Gastrocnemius medialis (tissue), 4 donors: ENCODE data around the gene THAP11. TPM values are rescaled to one million over a fixed set of nuclear protein-coding genes. Genes with fewer than 3 reads are reported as not detected.

Source experiments
- ATAC-seq, 2 donors: fragments of 150-250 bp; one replicate each; pipeline ENCODE4 v1.9.1; 2016
- DNase-seq, 2 donors: peaks; one replicate each; pipeline ENCODE4 v3.0.0-alpha.2; 2019
- H3K27ac ChIP-seq, 4 donors: fragments of 200-600 bp; sonication (generic); 1 replicate in 1 of 4; 2 replicates in 3 of 4; pipeline ENCODE4 v1.5.1; 2016 to 2018; ENCODE audit warnings: mild to moderate bottlenecking in 2 of 4, moderate library complexity in 1 of 4
- H3K27me3 ChIP-seq, 3 donors: fragments of 200-600 bp; sonication (generic) in 2 of 3; 1 replicate in 1 of 3; 2 replicates in 2 of 3; pipeline versions ENCODE4 v1.5.1 to v1.6.0; 2016 to 2019; ENCODE audit warnings: mild to moderate bottlenecking in 1 of 3, moderate library complexity in 1 of 3
- H3K36me3 ChIP-seq, 2 donors: fragments of 200-600 bp; sonication (generic) in 1 of 2; one replicate each; pipeline ENCODE4 v1.5.1; 2017 to 2018
- H3K4me1 ChIP-seq, 2 donors: fragments of 200-600 bp; sonication (generic) in 1 of 2; one replicate each; pipeline ENCODE4 v1.5.1; 2016 to 2017; ENCODE audit warnings: mild to moderate bottlenecking in 2 of 2
- H3K4me3 ChIP-seq, 4 donors: fragments of 200-600 bp; sonication (generic) in 3 of 4; 1 replicate in 1 of 4; 2 replicates in 3 of 4; pipeline ENCODE4 v1.5.1; 2016 to 2019; ENCODE audit warnings: mild to moderate bottlenecking in 2 of 4
- H3K9me3 ChIP-seq, 3 donors: fragments of 200-600 bp; sonication (generic) in 2 of 3; 1 replicate in 1 of 3; 2 replicates in 2 of 3; pipeline ENCODE4 v1.5.1; 2016 to 2019
- CTCF ChIP-seq, 5 experiments: fragments of 450-650 bp in 3 of 5; fragments of 200-600 bp in 2 of 5; sonication (generic) in 2 of 5; IDR thresholded peaks in 4 of 5; conservative IDR thresholded peaks in 1 of 5; 1 replicate in 4 of 5; 2 replicates in 1 of 5; pipeline ENCODE4 v1.5.1; 2016 to 2019; ENCODE audit warnings: antibody characterized with exemption in 5 of 5, mild to moderate bottlenecking in 3 of 5, moderate library complexity in 3 of 5
- POLR2A ChIP-seq, 2 donors: fragments of 450-650 bp; IDR thresholded peaks; one replicate each; pipeline ENCODE4 v1.6.1; 2017; ENCODE audit warnings: antibody characterized with exemption in 2 of 2, mild to moderate bottlenecking in 2 of 2, moderate library complexity in 2 of 2
- in situ Hi-C, 4 donors: fragments of 200-750 bp; cut with MboI; loops; one replicate each; pipeline versions ENCODE4 v1.15.0 to v1.8.0; 2017; ENCODE audit warnings: low sequenced_read_pairs in 4 of 4
- intact Hi-C: fragments of 100-400 bp; cut with DNase I; formaldehyde crosslinking; loops from one replicate; pipeline ENCODE4 v1.15.1; 2023; ENCODE audit warnings: low total_unique reads
- total RNA-seq, 4 donors: library from RNA; depleted of rRNA; stranded (reverse); fragments of >200 nt; gene quantifications; one replicate each; pipeline versions ENCODE4 v1.1.0 to v1.2.3, GENCODE V29; 2016

Gene THAP11
- total RNA-seq, 4 donors from 2014 or later, result 61.9 to 120 (median 102) TPM

GRCh38 chr16:67883146-67883871 is 41.2 kb downstream of the THAP11 start:
- Histone ChIP-seq H3K27ac (peak overlapping the region; percentile 87 to 95 (median 90)), H3K27me3 (no peaks in the 10 kb centered on the region), H3K4me1 (peaks cover 51 to 52% of the 10 kb centered on the region in 2 donors), H3K9me3 (no peaks in the 10 kb centered on the region), H3K36me3 (peaks cover 2 to 48% of the 10 kb centered on the region in 2 donors), H3K4me3 (no peak overlapping the region)
- intact Hi-C loops (loop anchor here (2.0 to 5.0 kb wide), 2 partner anchors 33 to 159 kb away; no protein-coding TSS in a partner anchor), in situ Hi-C loops (loop anchor here in 1 of 4 donors (10.0 kb wide), 1 partner anchor 51 kb away; the partner anchor contains the start of genes CTRL and PSMB10)
- ATAC-seq (no peak), DNase-seq (no peak)
- TF ChIP-seq POLR2A (IDR thresholded peaks at IDR 0.05) (no peak), CTCF (IDR thresholded peaks at IDR 0.05 in 4 of 5, conservative IDR thresholded peaks at IDR 0.05 in 1 of 5) (no peak)

GRCh38 chr16:67883872-67884261 is 41.7 kb downstream of the THAP11 start:
- H3K4me3 ChIP-seq, result no peak overlapping the region
- intact Hi-C loops (loop anchor here (1.0 to 5.0 kb wide), 3 partner anchors 33 to 158 kb away; no protein-coding TSS in a partner anchor), in situ Hi-C loops (loop anchor here in 1 of 4 donors (10.0 kb wide), 1 partner anchor 51 kb away; the partner anchor contains the start of genes CTRL and PSMB10)
- DNase-seq (peak in 1 of 2 donors; percentile 64), ATAC-seq (peak in 1 of 2 donors; percentile 22)
- TF ChIP-seq POLR2A (IDR thresholded peaks at IDR 0.05), result no peak
- TF ChIP-seq CTCF (IDR thresholded peaks at IDR 0.05 in 4 of 5, conservative IDR thresholded peaks at IDR 0.05 in 1 of 5), result peak; percentile 76 to 91 (median 91)
- H3K36me3 ChIP-seq, result peaks cover 2 to 42% of the 10 kb centered on the region in 2 donors
- no peaks in the 10 kb centered on the region for H3K27me3 ChIP-seq
- H3K4me1 ChIP-seq, result peaks cover 51 to 52% of the 10 kb centered on the region in 2 donors
- H3K9me3 ChIP-seq, result no peaks in the 10 kb centered on the region
- H3K27ac ChIP-seq, result peak overlapping the region; percentile 87 to 95 (median 90)

GRCh38 chr16:67884684-67885083 is 42.6 kb downstream of the THAP11 start, which contains the start of gene NRN1L:
Gene NRN1L, plus strand, starts transcription at chr16:67884885. Its CDS starts 19 bp downstream, at chr16:67884904.
- Histone ChIP-seq H3K4me3 (peak within 1 kb of the TSS in 1 of 4 donors; percentile 34), H3K27ac (peak within 1 kb of the TSS; percentile 87 to 95 (median 90)), H3K36me3 (peaks cover 0 to 34% of the 10 kb centered on the region in 2 donors), H3K4me1 (peaks cover 51 to 52% of the 10 kb centered on the region in 2 donors), H3K27me3 (no peaks in the 10 kb centered on the region), H3K9me3 (no peaks in the 10 kb centered on the region)
- TF ChIP-seq POLR2A (IDR thresholded peaks at IDR 0.05) (peak in 1 of 2 donors; percentile 14), CTCF (IDR thresholded peaks at IDR 0.05 in 4 of 5, conservative IDR thresholded peaks at IDR 0.05 in 1 of 5) (no peak)
- intact Hi-C loops, result loop anchor here (1.0 to 5.0 kb wide), 2 partner anchors 44 to 158 kb away; no protein-coding TSS in a partner anchor
- DNase-seq (peak; percentile 72 to 84), ATAC-seq (peak; percentile 8 to 33)
- in situ Hi-C loops, result loop anchor here in 1 of 4 donors (10.0 kb wide), 1 partner anchor 50 kb away; the partner anchor contains the start of genes CTRL and PSMB10

- in situ Hi-C loops, result loop anchor here in 1 of 4 donors (10.0 kb wide), 1 partner anchor 49 kb away; the partner anchor contains the start of genes CTRL and PSMB10
- H3K27ac ChIP-seq, result peak overlapping the region; percentile 87 to 95 (median 90)
These were observed 43.4 kb downstream of the THAP11 start for GRCh38 chr16:67885545-67885944.

More at GRCh38 chr16:67885545-67885944, 43.4 kb downstream of the THAP11 start:
- TF ChIP-seq CTCF (IDR thresholded peaks at IDR 0.05 in 4 of 5, conservative IDR thresholded peaks at IDR 0.05 in 1 of 5), result no peak
- TF ChIP-seq POLR2A (IDR thresholded peaks at IDR 0.05), result no peak
- H3K4me1 ChIP-seq, result peaks cover 46 to 47% of the 10 kb centered on the region in 2 donors
- intact Hi-C loops, result no loop called here
- peaks cover 0 to 25% of the 10 kb centered on the region in 2 donors for H3K36me3 ChIP-seq
- no peaks in the 10 kb centered on the region for H3K9me3 ChIP-seq
- H3K27me3 ChIP-seq, result no peaks in the 10 kb centered on the region
- ATAC-seq (no peak), DNase-seq (no peak)
- no peak overlapping the region for H3K4me3 ChIP-seq
